PC-3 (cell line): Measurements from ENCODE around the gene TRIM66. TPM values are rescaled to one million over a fixed set of nuclear protein-coding genes. Genes with fewer than 3 reads are reported as not detected.

Experiments used
- ATAC-seq: fragments of 200-7000 bp; cut with Tn5 transposase; 2 replicates; pipeline ENCODE4 v1.9.1; 2020; ENCODE audit warnings: mild to moderate bottlenecking, moderate library complexity
- BruUV-seq: library from RNA; stranded (reverse); fragments of 400-500 nt; replicated peaks from 2 replicates; lab custom pipeline; 2021; lab: Mats Ljungman, UMichigan
- CTCF ChIA-PET: fragments of 300-600 bp; sonication (Branson Sonifier 250); formaldehyde crosslinking; loops from one replicate; lab custom pipeline; 2022; ENCODE audit warnings: antibody characterized with exemption; lab: Charles Lee
- POLR2A ChIA-PET: fragments of 300-600 bp; sonication (Branson Sonifier 250); formaldehyde crosslinking; loops from one replicate; lab custom pipeline; 2022; ENCODE audit warnings: antibody characterized with exemption; ENCODE audit not compliant: unreplicated experiment; lab: Charles Lee
- DNase-seq: peaks from one replicate; pipeline ENCODE4 v3.0.0-alpha.2; 2015
- H2AFZ ChIP-seq: fragments of 300-600 bp; sonication (generic); 2 replicates; pipeline ENCODE4 v1.6.0; 2016; ENCODE audit warnings: antibody characterized with exemption, low read length
- H3F3A ChIP-seq: fragments of 300-600 bp; sonication (generic); one replicate; pipeline ENCODE4 v1.6.0; 2017; ENCODE audit warnings: antibody characterized with exemption, low read length, control low read depth, mild to moderate bottlenecking; ENCODE audit not compliant: unreplicated experiment
- H3K27ac ChIP-seq: fragments of 300-600 bp; sonication (generic); 2 replicates; pipeline ENCODE4 v1.5.1; 2016; ENCODE audit warnings: mild to moderate bottlenecking, low read length
- H3K27me3 ChIP-seq: fragments of 300-600 bp; sonication (generic); 2 replicates; pipeline ENCODE4 v1.6.1; 2016; ENCODE audit warnings: low read length, mixed read lengths
- H3K36me3 ChIP-seq: fragments of 300-600 bp; sonication (generic); 2 replicates; pipeline ENCODE4 v1.6.1; 2016; ENCODE audit warnings: low read depth, mixed run types, low read length, mixed read lengths
- H3K4me1 ChIP-seq: fragments of 300-600 bp; sonication (generic); 2 replicates; pipeline ENCODE4 v1.5.1; 2016; ENCODE audit warnings: low read length; ENCODE audit not compliant: insufficient read depth
- H3K4me2 ChIP-seq: fragments of 300-600 bp; sonication (generic); 2 replicates; pipeline ENCODE4 v1.6.0; 2016; ENCODE audit warnings: low read length
- H3K4me3 ChIP-seq: fragments of 300-600 bp; sonication (generic); 2 replicates; pipeline ENCODE4 v1.5.1; 2016; ENCODE audit warnings: mild to moderate bottlenecking, low read length, mixed read lengths
- H3K79me2 ChIP-seq: fragments of 300-600 bp; sonication (generic); 2 replicates; pipeline ENCODE4 v1.6.1; 2017; ENCODE audit warnings: low read length, mixed read lengths
- H3K9ac ChIP-seq: fragments of 300-600 bp; sonication (generic); 2 replicates; pipeline ENCODE4 v1.6.0; 2016; ENCODE audit warnings: mild to moderate bottlenecking, low read length
- H3K9me2 ChIP-seq: fragments of 300-600 bp; sonication (generic); replicated peaks from 2 replicates; pipeline ENCODE4 v1.6.1; 2016; ENCODE audit warnings: mixed run types, low read length, mixed read lengths
- H3K9me3 ChIP-seq: fragments of 300-600 bp; sonication (generic); 2 replicates; pipeline ENCODE4 v1.6.1; 2016; ENCODE audit warnings: low read length, mixed read lengths
- H4K20me1 ChIP-seq: fragments of 300-600 bp; sonication (generic); 2 replicates; pipeline ENCODE4 v1.6.1; 2016; ENCODE audit warnings: low read length, mixed read lengths
- CTCF ChIP-seq: fragments of 300-600 bp; sonication (generic); conservative IDR thresholded peaks from 2 replicates; pipeline ENCODE4 v1.5.1; 2017; ENCODE audit warnings: antibody characterized with exemption, low read depth, mild to moderate bottlenecking, low read length
- EZH2 ChIP-seq: fragments of 300-600 bp; sonication (generic); IDR thresholded peaks from one replicate; pipeline ENCODE4 v1.6.1; 2017; ENCODE audit warnings: antibody characterized with exemption, mild to moderate bottlenecking, low read length; ENCODE audit not compliant: unreplicated experiment
- EZH2phosphoT487 ChIP-seq: fragments of 300-600 bp; sonication (generic); IDR thresholded peaks from 2 replicates; pipeline ENCODE4 v1.6.1; 2018; ENCODE audit warnings: mild to moderate bottlenecking, antibody characterized with exemption, low read length, borderline replicate concordance
- intact Hi-C: fragments of 100-400 bp; cut with micrococcal nuclease; formaldehyde crosslinking; loops from 2 replicates; pipeline ENCODE4 v1.9.0; 2023
- total RNA-seq: library from RNA; depleted of rRNA; stranded (reverse); fragments of >200 nt; gene quantifications from 2 replicates; pipeline ENCODE4 v1.2.3, GENCODE V29; 2014

TRIM66 gene
- total RNA-seq, 1 experiment from 2014 or later, result 5.5 TPM

DNA sequence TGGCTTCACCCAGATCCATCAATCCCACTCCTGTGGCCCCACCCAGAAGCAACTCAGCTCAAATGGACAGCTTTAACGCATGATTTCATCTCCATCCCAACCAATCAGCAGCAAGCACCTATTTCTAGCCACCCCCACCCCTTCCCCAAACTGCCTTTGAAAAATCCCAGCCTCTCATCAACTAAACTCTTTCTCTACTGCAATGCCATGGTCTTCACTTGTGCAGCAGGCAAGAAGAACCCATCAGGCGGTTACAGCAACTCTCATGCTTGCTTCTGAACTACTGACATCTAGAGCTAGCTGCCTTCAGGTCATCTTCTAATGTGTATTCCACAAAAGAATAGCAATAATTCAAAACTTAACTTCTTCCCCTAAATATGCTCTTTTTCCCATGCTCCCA is 46.3 kb downstream of the TRIM66 start:
- Histone ChIP-seq H2AFZ (no peak overlapping the region), H3K36me3 (peaks cover 5% of the 10 kb centered on the region), H3K27ac (no peak overlapping the region), H3K4me2 (no peak overlapping the region), H3K79me2 (no peaks in the 10 kb centered on the region), H3K4me3 (no peak overlapping the region), H3K9ac (no peak overlapping the region), H3K27me3 (no peaks in the 10 kb centered on the region), H3K4me1 (no peaks in the 10 kb centered on the region), H3K9me2 (no peaks in the 10 kb centered on the region), H3K9me3 (no peaks in the 10 kb centered on the region), H3F3A (no peaks in the 10 kb centered on the region), H4K20me1 (no peaks in the 10 kb centered on the region)
- DNase-seq (no peak), ATAC-seq (no peak)
- ChIA-PET CTCF (no interaction called here), POLR2A (no interaction called here)
- intact Hi-C loops, result no loop called here
- BruUV-seq, result no TSS peak
- no peak for TF ChIP-seq EZH2phosphoT487
- TF ChIP-seq CTCF, result no peak
- TF ChIP-seq EZH2, result no peak

- Histone ChIP-seq H4K20me1 (no peaks in the 10 kb centered on the region), H3K79me2 (no peaks in the 10 kb centered on the region), H3F3A (no peaks in the 10 kb centered on the region), H3K4me1 (no peaks in the 10 kb centered on the region), H3K4me2 (no peak overlapping the region), H3K27ac (no peak overlapping the region), H3K27me3 (no peaks in the 10 kb centered on the region), H3K36me3 (peaks cover 5% of the 10 kb centered on the region), H3K9me3 (no peaks in the 10 kb centered on the region), H3K4me3 (no peak overlapping the region), H3K9ac (no peak overlapping the region), H3K9me2 (no peaks in the 10 kb centered on the region), H2AFZ (no peak overlapping the region)
- no TSS peak for BruUV-seq
- TF ChIP-seq EZH2, result no peak
- no peak for TF ChIP-seq CTCF
- no peak for TF ChIP-seq EZH2phosphoT487
- no peak for ATAC-seq
- intact Hi-C loops, result no loop called here
- CTCF ChIA-PET, result no interaction called here
- no peak for DNase-seq
- POLR2A ChIA-PET, result no interaction called here
Measured at GRCh38 chr11:8634498-8634897, 48.0 kb downstream of the TRIM66 start.

GRCh38 chr11:8631395-8632118 is 50.9 kb downstream of the TRIM66 start:
- H3F3A ChIP-seq, result no peaks in the 10 kb centered on the region
- H2AFZ ChIP-seq, result no peak overlapping the region
- no TSS peak for BruUV-seq
- H3K4me3 ChIP-seq, result no peak overlapping the region
- TF ChIP-seq EZH2phosphoT487 (no peak), CTCF (no peak), EZH2 (no peak)
- H3K79me2 ChIP-seq, result no peaks in the 10 kb centered on the region
- H3K4me2 ChIP-seq, result no peak overlapping the region
- no peaks in the 10 kb centered on the region for H3K27me3 ChIP-seq
- ChIA-PET CTCF (no interaction called here), POLR2A (no interaction called here)
- intact Hi-C loops, result no loop called here
- H3K4me1 ChIP-seq, result no peaks in the 10 kb centered on the region
- no peak overlapping the region for H3K27ac ChIP-seq
- H3K9me2 ChIP-seq, result no peaks in the 10 kb centered on the region
- no peaks in the 10 kb centered on the region for H3K9me3 ChIP-seq
- no peaks in the 10 kb centered on the region for H4K20me1 ChIP-seq
- ATAC-seq (no peak), DNase-seq (peak; percentile 4)
- peaks cover 5% of the 10 kb centered on the region; the same call in 1 of the 2 replicates for H3K36me3 ChIP-seq
- H3K9ac ChIP-seq, result no peak overlapping the region
